GM12878 (cell line): Measurements from ENCODE around the gene TKTL1. TPM values are rescaled to one million over a fixed set of nuclear protein-coding genes. Genes with fewer than 3 reads are reported as not detected.

Source experiments
- ATAC-seq: fragments of 200-7000 bp; cut with Tn5 transposase; 3 replicates; pipeline ENCODE4 v1.9.1; 2020; ENCODE audit warnings: mild to moderate bottlenecking, moderate library complexity
- BruUV-seq: library from RNA; stranded (reverse); fragments of 400-500 nt; replicated peaks from 2 replicates; lab custom pipeline; 2021; lab: Mats Ljungman, UMichigan
- CTCF ChIA-PET: fragments of 300-600 bp; sonication (Branson Sonifier 250); formaldehyde crosslinking; extraction: SDS; loops from one replicate; lab custom pipeline; 2021; ENCODE audit warnings: inconsistent platforms; lab: Yijun Ruan, JAX
- POLR2A ChIA-PET: fragments of 350-600 bp; formaldehyde crosslinking; extraction: SDS; loops from one replicate; lab custom pipeline; 2021; ENCODE audit warnings: inconsistent platforms; lab: Charles Lee
- RAD21 ChIA-PET: fragments of 300-600 bp; sonication (Branson Sonifier 250); formaldehyde crosslinking; loops from one replicate; lab custom pipeline; 2023; ENCODE audit warnings: antibody characterized with exemption; ENCODE audit not compliant: unreplicated experiment; lab: Charles Lee
- SMC1A ChIA-PET: fragments of 300-600 bp; sonication (Branson Sonifier 250); formaldehyde crosslinking; loops from one replicate; lab custom pipeline; 2023; ENCODE audit not compliant: unreplicated experiment, uncharacterized antibody; lab: Charles Lee
- DNase-seq: peaks from one replicate; pipeline ENCODE4 v3.0.0-alpha.2; 2011; ENCODE audit warnings: low read depth, low spot score
- FAIRE-seq: peaks from 3 replicates; lab custom pipeline; 2011; peaks lifted over from hg19 to GRCh38; lab: Jason Lieb, UNC
- H2AFZ ChIP-seq: 2 replicates; pipeline ENCODE4 v1.6.0; 2011; ENCODE audit warnings: low read depth, low read length, control low read depth; ENCODE audit not compliant: control insufficient read depth
- H3K27ac ChIP-seq: 2 replicates; pipeline ENCODE4 v1.5.1; 2011; ENCODE audit warnings: control low read depth; ENCODE audit not compliant: control insufficient read depth, insufficient read depth
- H3K27me3 ChIP-seq, 2 experiments: replicated peaks in 1 of 2; 2 replicates each; pipeline versions ENCODE4 v1.6.0 to v1.6.1; 2011; ENCODE audit warnings: low read length in 1 of 2; ENCODE audit not compliant: control insufficient read depth in 2 of 2, insufficient read depth in 2 of 2
- H3K36me3 ChIP-seq, 2 experiments: 2 replicates each; pipeline ENCODE4 v1.5.1; 2011; ENCODE audit warnings: low read length in 1 of 2; ENCODE audit not compliant: control insufficient read depth in 2 of 2, insufficient read depth in 2 of 2
- H3K4me1 ChIP-seq: 2 replicates; pipeline ENCODE4 v1.6.1; 2011; ENCODE audit warnings: mild to moderate bottlenecking, low read length, moderate library complexity, mixed read lengths; ENCODE audit not compliant: control insufficient read depth, insufficient read depth
- H3K4me2 ChIP-seq: 2 replicates; pipeline ENCODE4 v1.6.0; 2011; ENCODE audit warnings: control low read depth; ENCODE audit not compliant: control insufficient read depth, insufficient read depth
- H3K4me3 ChIP-seq: fragments of 200-600 bp; sonication (generic); 2 replicates; pipeline ENCODE4 v1.5.1; 2016
- H3K79me2 ChIP-seq: 2 replicates; pipeline ENCODE4 v1.6.0; 2011; ENCODE audit warnings: low read length; ENCODE audit not compliant: control insufficient read depth, insufficient read depth
- H3K9ac ChIP-seq: 2 replicates; pipeline ENCODE4 v1.8.0; 2011; ENCODE audit warnings: low read length, control low read depth, mixed read lengths; ENCODE audit not compliant: control insufficient read depth, insufficient read depth
- H3K9me3 ChIP-seq: replicated peaks from 3 replicates; pipeline ENCODE4 v1.5.1; 2011; ENCODE audit warnings: mild to moderate bottlenecking, low read length; ENCODE audit not compliant: control insufficient read depth, insufficient read depth
- H4K20me1 ChIP-seq: 2 replicates; pipeline ENCODE4 v1.6.0; 2011; ENCODE audit not compliant: control insufficient read depth, insufficient read depth
- CBFB ChIP-seq: IDR thresholded peaks from 2 replicates; pipeline ENCODE4 v1.6.1; 2016; ENCODE audit warnings: antibody characterized with exemption, low read depth
- IRF3 ChIP-seq: fragments of 450-650 bp; IDR thresholded peaks from 2 replicates; pipeline ENCODE4 v1.6.1; 2014; ENCODE audit warnings: mild to moderate bottlenecking
- LARP7 ChIP-seq: fragments of 450-650 bp; IDR thresholded peaks from 2 replicates; pipeline ENCODE4 v1.6.1; 2017; ENCODE audit warnings: mild to moderate bottlenecking
- MLLT1 ChIP-seq: fragments of 450-650 bp; IDR thresholded peaks from 2 replicates; pipeline ENCODE4 v1.6.1; 2016; ENCODE audit warnings: mild to moderate bottlenecking
- MXI1 ChIP-seq: fragments of 150-350 bp; IDR thresholded peaks from 2 replicates; pipeline ENCODE4 v1.6.1; 2011; ENCODE audit warnings: low read depth, mild to moderate bottlenecking, inconsistent platforms, low read length, improper control_type of control experiment
- POLR2A ChIP-seq: IDR thresholded peaks from 2 replicates; pipeline ENCODE4 v1.6.1; 2011; ENCODE audit warnings: low read depth, mild to moderate bottlenecking, low read length
- SMC3 ChIP-seq: IDR thresholded peaks from 2 replicates; pipeline ENCODE4 v1.6.1; 2011; ENCODE audit warnings: low read length, improper control_type of control experiment, borderline replicate concordance
- WGBS: methylation state at CpG from one replicate; pipeline ENCODE4 v1.1.6; 2016; ENCODE audit warnings: low lambda C conversion rate; ENCODE audit not compliant: insufficient replicate concordance, insufficient coverage; ENCODE audit errors: missing lambda C conversion rate; 5-methylcytosine and 5-hydroxymethylcytosine counted together
- in situ Hi-C: fragments of 300-500 bp; cut with MboI; formaldehyde crosslinking; loops from 9 replicates; pipeline ENCODE4 v1.14.3; 2018; ENCODE audit warnings: mixed read lengths
- intact Hi-C: fragments of 100-400 bp; cut with micrococcal nuclease; formaldehyde crosslinking; loops from one replicate; pipeline ENCODE4 v1.14.2; 2022; ENCODE audit not compliant: unreplicated experiment
- polyA plus RNA-seq, 11 experiments: library from polyadenylated mRNA; depleted of rRNA in 4 of 11; unstranded in 6 of 11; stranded (reverse) in 5 of 11; fragments of >200 nt; fragmentation: Nextera tagmentation in 4 of 11; fragmentation: Illumina TruSeq in 1 of 11; extraction: Ambion mirVana in 4 of 11; extraction: Trizol in 1 of 11; gene quantifications; 1 replicate in 1 of 11; 2 replicates in 10 of 11; pipeline versions ENCODE4 v1.2.1 to v1.2.3, GENCODE V29; 2011 to 2016; ENCODE audit warnings: inconsistent platforms in 2 of 11, missing spikeins in 2 of 11, low read depth in 1 of 11
- total RNA-seq, 4 experiments: library from RNA; depleted of rRNA in 3 of 4; stranded (reverse); fragments of >200 nt in 3 of 4; fragmentation: Illumina TruSeq in 1 of 4; extraction: Trizol in 1 of 4; gene quantifications; 2 replicates each; pipeline versions ENCODE4 v1.2.1 to v1.2.3, GENCODE V29; 2013 to 2021

The TKTL1 gene
- total and polyA plus RNA-seq, 10 of the 15 experiments (the other 5 are each of a cell fraction or from before 2014, with no cell fraction given) = 0.01 to 0.07 TPM; not detected in 8

GRCh38 chrX:154354013-154354412, 58.4 kb downstream of the TKTL1 start:
- RAD21 ChIA-PET = no interaction called here
- H3K4me3 ChIP-seq = no peak overlapping the region
- H3K27me3 ChIP-seq = no peaks in the 10 kb centered on the region
- CTCF ChIA-PET = no interaction called here
- SMC1A ChIA-PET = no interaction called here
- no peak for ATAC-seq
- H3K36me3 ChIP-seq = peaks cover 0 to 58% of the 10 kb centered on the region in 2 experiments; a peak in 2 of 4 replicates
- H3K27ac ChIP-seq = no peak overlapping the region
- H3K9ac ChIP-seq = no peak overlapping the region
- no peak for DNase-seq
- no peaks in the 10 kb centered on the region for H4K20me1 ChIP-seq
- H2AFZ ChIP-seq = no peak overlapping the region
- intact Hi-C loops (no loop called here), in situ Hi-C loops (no loop called here)
- H3K79me2 ChIP-seq = no peaks in the 10 kb centered on the region
- no peaks in the 10 kb centered on the region; the same call in 2 of the 3 replicates for H3K9me3 ChIP-seq
- H3K4me1 ChIP-seq = no peaks in the 10 kb centered on the region
- POLR2A ChIA-PET = no interaction called here
- BruUV-seq = no TSS peak
- H3K4me2 ChIP-seq = no peak overlapping the region
- no peak for FAIRE-seq
- TF ChIP-seq CBFB = no peak
- peak; percentile 40 for TF ChIP-seq POLR2A
- TF ChIP-seq MLLT1 = no peak
- no peak for TF ChIP-seq MXI1
- TF ChIP-seq LARP7 = no peak
- no peak for TF ChIP-seq IRF3
- no peak for TF ChIP-seq SMC3
- WGBS = 67% methylated on average over 14 of the region's 14 CpGs
